K562 treated with DMSO at 1 percent for 12 hours (cell line): ENCODE data around the gene MYH16. TPM values are rescaled to one million over a fixed set of nuclear protein-coding genes. Genes with fewer than 3 reads are reported as not detected.

Experiments
- total RNA-seq: library from RNA; unstranded; fragments of 300-600 nt; gene quantifications from 2 replicates; pipeline ENCODE4 v1.2.3, GENCODE V29; 2022; ENCODE audit not compliant: insufficient read depth

The MYH16 gene
- not detected in 2 replicates for total RNA-seq

GRCh38 chr7:99272476-99273045 is at the start of gene MYH16:
Gene MYH16, plus strand, starts transcription at chr7:99272839.

GRCh38 chr7:99325592-99326407 is 53.2 kb downstream of the MYH16 start, which contains the start of gene ARPC1A:
Gene ARPC1A, plus strand, starts transcription at chr7:99325898. Its CDS starts 7,456 bp downstream, at chr7:99333354.

Other genes with a start within 250 kb of the MYH16 start
- 5.9 and 17.8 TPM in 2 replicates for gene SMURF1, start 128.7 kb upstream of the MYH16 start, total RNA-seq
- not detected in 2 replicates for gene KPNA7, start 64.7 kb upstream of the MYH16 start, total RNA-seq
- gene ARPC1A, start 53.1 kb downstream of the MYH16 start, total RNA-seq: 116 and 161 TPM in 2 replicates
- gene ARPC1B, start 101.9 kb downstream of the MYH16 start, total RNA-seq: 633 and 716 TPM in 2 replicates
- gene PDAP1, start 135.8 kb downstream of the MYH16 start, total RNA-seq: 114 and 162 TPM in 2 replicates
- gene BUD31, start 136.1 kb downstream of the MYH16 start, total RNA-seq: 267 and 275 TPM in 2 replicates
- 8.7 and 11.1 TPM in 2 replicates for gene PTCD1, start 166.0 kb downstream of the MYH16 start, total RNA-seq
- gene CPSF4, start 166.1 kb downstream of the MYH16 start, total RNA-seq: 71.2 and 94.9 TPM in 2 replicates
- gene ATP5MF, start 193.3 kb downstream of the MYH16 start, total RNA-seq: 1,063 and 1,126 TPM in 2 replicates
- 7.2 and 22.3 TPM in 2 replicates for gene ZNF789, start 200.1 kb downstream of the MYH16 start, total RNA-seq
- 18.0 and 28.2 TPM in 2 replicates for gene ZNF394, start 227.4 kb downstream of the MYH16 start, total RNA-seq
- 6.2 and 15.0 TPM in 2 replicates for gene ZKSCAN5, start 231.8 kb downstream of the MYH16 start, total RNA-seq